Measurements from ENCODE around the gene ACRBP. TPM values are rescaled to one million over a fixed set of nuclear protein-coding genes. Genes with fewer than 3 reads are reported as not detected.

Gene ACRBP
- total and polyA plus RNA-seq, 2 donors (not counting 1 experiment from before 2014, with no cell fraction given): 10.7 to 12.3 TPM

DNA sequence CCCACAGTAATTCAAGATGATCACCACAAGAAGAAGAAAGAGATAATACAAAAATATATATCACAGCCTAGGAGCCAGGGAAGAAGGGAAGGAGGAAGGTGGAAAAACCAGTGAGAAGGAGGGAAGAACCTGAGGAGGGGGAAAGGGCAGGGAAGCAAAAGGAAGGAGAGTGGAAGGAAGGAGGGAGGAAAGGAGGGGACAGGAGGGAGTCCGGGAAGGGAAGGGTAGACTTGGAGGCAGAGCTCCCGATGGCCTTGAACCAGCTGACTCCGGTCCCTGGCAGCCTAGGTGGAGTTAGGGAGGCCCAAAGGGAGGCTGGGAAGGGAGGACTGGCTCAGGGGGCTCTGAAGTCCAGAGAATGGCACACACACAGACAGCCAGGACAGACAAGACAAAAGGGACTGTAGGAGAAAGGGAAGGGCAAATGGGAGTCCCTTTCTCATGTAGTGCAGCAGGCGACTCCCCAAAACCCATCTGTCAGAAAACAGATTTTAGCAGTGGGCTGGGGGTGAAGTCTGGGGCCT, 46.7 kb upstream of the ACRBP start:
- Histone ChIP-seq H3K9me3 (ENCODE audit: control extremely low read depth in 1 of 3, control insufficient read depth in 2 of 3, insufficient read depth in 1 of 3, low read length in 2 of 3) (peaks cover 0 to 3% (median 0%) of the 10 kb centered on the region in 3 donors), H3K27me3 (replicated peaks in 1 of 4; ENCODE audit: control extremely low read depth in 1 of 4, control insufficient read depth in 3 of 4, insufficient read depth in 4 of 4, low read length in 3 of 4) (no peaks in the 10 kb centered on the region), H3K27ac (ENCODE audit: low read length in 2 of 2) (no peak overlapping the region), H4K20me1 (ENCODE audit: control insufficient read depth, insufficient read depth, low read length, poor library complexity, severe bottlenecking) (no peaks in the 10 kb centered on the region), H3K9ac (ENCODE audit: low read length) (no peak overlapping the region), H3K4me1 (ENCODE audit: control insufficient read depth in 2 of 2, insufficient read depth in 2 of 2, low read length in 2 of 2) (peaks cover 37 to 45% of the 10 kb centered on the region in 2 donors), H3K36me3 (replicated peaks in 1 of 2; ENCODE audit: control extremely low read depth in 1 of 2, control insufficient read depth in 1 of 2, extremely low read depth in 1 of 2, insufficient read depth in 2 of 2, low read length in 1 of 2) (peaks cover 0 to 4% of the 10 kb centered on the region in 2 experiments), H3K4me2 (replicated peaks; ENCODE audit: low read depth, low read length, poor library complexity, severe bottlenecking) (no peak overlapping the region), H2AFZ (ENCODE audit: insufficient read depth, low read depth, low read length, poor library complexity, severe bottlenecking) (no peak overlapping the region), H3K4me3 (ENCODE audit: control extremely low read depth in 1 of 5, extremely low read depth in 1 of 5, insufficient read depth in 1 of 5, low read depth in 2 of 5, low read length in 4 of 5) (no peak overlapping the region), H3K79me2 (ENCODE audit: control insufficient read depth, insufficient read depth, low read length) (peaks cover 27% of the 10 kb centered on the region)
- POLR2A ChIA-PET: no interaction called here
- Mint-ChIP-seq H3K4me1 (peaks cover 56% of the 10 kb centered on the region), H3K9me3 (ENCODE audit: insufficient read depth) (no peaks in the 10 kb centered on the region), H3K4me3 (no peak overlapping the region), H3K27ac (no peak overlapping the region), H3K27me3 (no peaks in the 10 kb centered on the region)
- intact Hi-C loops (cut with micrococcal nuclease): no loop called here
- 93% methylated on average over 3 of the region's 4 CpGs for WGBS (ENCODE audit: insufficient coverage)
- DNase-seq (no peak), ATAC-seq (ENCODE audit: low read depth) (no peak)
- no peak for TF ChIP-seq EZH2 (IDR thresholded peaks at IDR 0.05; ENCODE audit: borderline replicate concordance, insufficient read depth, low read depth, low read length, poor library complexity, severe bottlenecking)
- no peak for TF ChIP-seq CTCF (IDR thresholded peaks at IDR 0.05)
- CTCF ChIA-PET: interaction anchor here (0.6 to 0.8 kb wide), 2 partner anchors 28 to 55 kb away, joined by 3 read pairs; no protein-coding TSS in a partner anchor

DNA sequence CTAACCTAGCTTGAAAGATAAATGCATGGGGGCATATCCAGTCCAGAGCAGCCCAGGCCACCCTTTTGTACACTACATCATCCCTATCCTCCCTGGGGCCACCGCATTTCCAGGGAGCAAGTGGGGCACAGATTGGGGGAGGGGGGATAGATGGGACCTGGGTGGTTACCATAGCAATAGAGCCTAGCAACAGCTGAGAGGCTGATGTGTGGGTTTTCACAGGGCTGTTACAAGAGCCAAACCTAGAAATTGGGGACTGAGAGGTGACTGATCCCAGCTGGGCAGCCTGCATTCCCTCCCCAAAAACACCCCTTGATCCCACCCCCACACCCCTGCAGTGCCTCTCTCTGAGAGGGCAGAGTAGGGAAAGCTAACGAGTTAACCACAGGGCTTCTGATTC, 45.7 kb upstream of the ACRBP start:
- TF ChIP-seq EZH2 (IDR thresholded peaks at IDR 0.05; ENCODE audit: borderline replicate concordance, insufficient read depth, low read depth, low read length, poor library complexity, severe bottlenecking) (no peak), CTCF (IDR thresholded peaks at IDR 0.05) (no peak)
- POLR2A ChIA-PET: no interaction called here
- Histone ChIP-seq H3K79me2 (ENCODE audit: control insufficient read depth, insufficient read depth, low read length) (peaks cover 37% of the 10 kb centered on the region), H3K4me3 (ENCODE audit: control extremely low read depth in 1 of 5, extremely low read depth in 1 of 5, insufficient read depth in 1 of 5, low read depth in 2 of 5, low read length in 4 of 5) (no peak overlapping the region), H3K4me1 (ENCODE audit: control insufficient read depth in 2 of 2, insufficient read depth in 2 of 2, low read length in 2 of 2) (peaks cover 40 to 49% of the 10 kb centered on the region in 2 donors), H3K4me2 (replicated peaks; ENCODE audit: low read depth, low read length, poor library complexity, severe bottlenecking) (no peak overlapping the region), H3K36me3 (replicated peaks in 1 of 2; ENCODE audit: control extremely low read depth in 1 of 2, control insufficient read depth in 1 of 2, extremely low read depth in 1 of 2, insufficient read depth in 2 of 2, low read length in 1 of 2) (peaks cover 0 to 4% of the 10 kb centered on the region in 2 experiments), H2AFZ (ENCODE audit: insufficient read depth, low read depth, low read length, poor library complexity, severe bottlenecking) (no peak overlapping the region), H3K9ac (ENCODE audit: low read length) (no peak overlapping the region), H4K20me1 (ENCODE audit: control insufficient read depth, insufficient read depth, low read length, poor library complexity, severe bottlenecking) (no peaks in the 10 kb centered on the region), H3K9me3 (ENCODE audit: control extremely low read depth in 1 of 3, control insufficient read depth in 2 of 3, insufficient read depth in 1 of 3, low read length in 2 of 3) (peaks cover 0 to 3% (median 0%) of the 10 kb centered on the region in 3 donors), H3K27me3 (replicated peaks in 1 of 4; ENCODE audit: control extremely low read depth in 1 of 4, control insufficient read depth in 3 of 4, insufficient read depth in 4 of 4, low read length in 3 of 4) (no peaks in the 10 kb centered on the region), H3K27ac (ENCODE audit: low read length in 2 of 2) (no peak overlapping the region)
- DNase-seq (no peak), ATAC-seq (ENCODE audit: low read depth) (no peak)
- H3K27ac Mint-ChIP-seq: no peak overlapping the region
- H3K4me1 Mint-ChIP-seq: peaks cover 57% of the 10 kb centered on the region
- no peak overlapping the region for H3K4me3 Mint-ChIP-seq
- WGBS (ENCODE audit: insufficient coverage): no CpG with 5 or more reads among the region's 2 CpGs
- H3K9me3 Mint-ChIP-seq (ENCODE audit: insufficient read depth): no peaks in the 10 kb centered on the region
- CTCF ChIA-PET: interaction anchor here (0.8 to 2.0 kb wide), 4 partner anchors 31 to 73 kb away, joined by 3 to 7 read pairs (median 3); partner anchors contain the start of genes COPS7A and PTMS
- H3K27me3 Mint-ChIP-seq: no peaks in the 10 kb centered on the region
- intact Hi-C loops (cut with micrococcal nuclease): no loop called here

Data from B cell (primary cell).